Retinal pigment epithelial cell (primary cell): Measurements from ENCODE around the gene QTRT2.

Source experiments
- DNase-seq: peaks from one replicate; pipeline ENCODE4 v3.0.0-alpha.2; 2010; ENCODE audit warnings: low read depth
- H3K4me3 ChIP-seq: 2 replicates; pipeline ENCODE4 v1.5.1; 2011; ENCODE audit warnings: mild to moderate bottlenecking, low read length, control low read depth, moderate library complexity
- CTCF ChIP-seq: conservative IDR thresholded peaks from 2 replicates; pipeline ENCODE4 v1.5.1; 2011; ENCODE audit warnings: low read depth, low read length, control low read depth, inconsistent platforms

Gene QTRT2

GRCh38 chr3:114115143-114115542, 58.6 kb downstream of the QTRT2 start:
- no peak for TF ChIP-seq CTCF
- no peak for DNase-seq
- no peak overlapping the region for H3K4me3 ChIP-seq

- DNase-seq, result no peak
- H3K4me3 ChIP-seq, result no peak overlapping the region
- no peak for TF ChIP-seq CTCF
Observed at GRCh38 chr3:114119776-114120175, 63.2 kb downstream of the QTRT2 start.

GRCh38 chr3:114120211-114120610, 63.7 kb downstream of the QTRT2 start:
- TF ChIP-seq CTCF, result no peak
- no peak for DNase-seq
- H3K4me3 ChIP-seq, result no peak overlapping the region

GRCh38 chr3:114122027-114122709, 65.6 kb downstream of the QTRT2 start:
- no peak overlapping the region for H3K4me3 ChIP-seq
- peak; percentile 21 for DNase-seq
- TF ChIP-seq CTCF, result no peak

GRCh38 chr3:114126461-114126860, 69.9 kb downstream of the QTRT2 start:
- no peak overlapping the region for H3K4me3 ChIP-seq
- no peak for TF ChIP-seq CTCF
- DNase-seq, result no peak

- no peak overlapping the region for H3K4me3 ChIP-seq
- no peak for DNase-seq
- TF ChIP-seq CTCF, result no peak
Observed at GRCh38 chr3:114127517-114127916, 71.0 kb downstream of the QTRT2 start.

- no peak for TF ChIP-seq CTCF
- no peak for DNase-seq
- H3K4me3 ChIP-seq, result no peak overlapping the region
Observed at GRCh38 chr3:114128231-114128630, 71.7 kb downstream of the QTRT2 start.
